MM.1S (cell line): ENCODE data around the gene LMX1B.

Experiments used
- DNase-seq: peaks from one replicate; pipeline ENCODE4 v3.0.0-alpha.2; 2015
- H2AFZ ChIP-seq: fragments of 300-600 bp; sonication (generic); 2 replicates; pipeline ENCODE4 v1.6.0; 2016; ENCODE audit warnings: antibody characterized with exemption, low read length
- H3F3A ChIP-seq: fragments of 300-600 bp; sonication (generic); 2 replicates; pipeline ENCODE4 v1.6.1; 2016; ENCODE audit warnings: mild to moderate bottlenecking, antibody characterized with exemption, low read length, moderate library complexity, mixed read lengths; ENCODE audit not compliant: insufficient read depth
- H3K27ac ChIP-seq: fragments of 300-600 bp; sonication (generic); 2 replicates; pipeline ENCODE4 v1.5.1; 2016; ENCODE audit warnings: mild to moderate bottlenecking, low read length
- H3K27me3 ChIP-seq: fragments of 300-600 bp; sonication (generic); replicated peaks from 2 replicates; pipeline ENCODE4 v1.6.0; 2016; ENCODE audit warnings: low read length; ENCODE audit not compliant: insufficient read depth
- H3K36me3 ChIP-seq: fragments of 300-600 bp; sonication (generic); replicated peaks from 2 replicates; pipeline ENCODE4 v1.6.1; 2016; ENCODE audit warnings: mild to moderate bottlenecking, low read length, mixed read lengths; ENCODE audit not compliant: insufficient read depth
- H3K4me1 ChIP-seq: fragments of 300-600 bp; sonication (generic); 2 replicates; pipeline ENCODE4 v1.6.1; 2016; ENCODE audit warnings: low read length, mixed read lengths
- H3K4me2 ChIP-seq: fragments of 300-600 bp; sonication (generic); 2 replicates; pipeline ENCODE4 v1.6.0; 2016; ENCODE audit warnings: low read depth, low read length
- H3K4me3 ChIP-seq: fragments of 300-600 bp; sonication (generic); 2 replicates; pipeline ENCODE4 v1.5.1; 2016; ENCODE audit warnings: low read length, mixed read lengths
- H3K79me2 ChIP-seq: fragments of 300-600 bp; sonication (generic); 2 replicates; pipeline ENCODE4 v1.6.1; 2016; ENCODE audit warnings: mixed run types, low read length, mixed read lengths
- H3K9ac ChIP-seq: fragments of 300-600 bp; sonication (generic); 2 replicates; pipeline ENCODE4 v1.6.1; 2016; ENCODE audit warnings: low read length, mixed read lengths
- H3K9me2 ChIP-seq: fragments of 300-600 bp; sonication (generic); replicated peaks from 2 replicates; pipeline ENCODE4 v1.6.1; 2016; ENCODE audit warnings: mild to moderate bottlenecking, low read length, mixed read lengths; ENCODE audit not compliant: insufficient read depth
- H3K9me3 ChIP-seq: fragments of 300-600 bp; sonication (generic); replicated peaks from 2 replicates; pipeline ENCODE4 v1.6.1; 2016; ENCODE audit warnings: mild to moderate bottlenecking, low read length, mixed read lengths; ENCODE audit not compliant: insufficient read depth
- H4K20me1 ChIP-seq: fragments of 300-600 bp; sonication (generic); 2 replicates; pipeline ENCODE4 v1.6.1; 2016; ENCODE audit warnings: mild to moderate bottlenecking, low read length, moderate library complexity, mixed read lengths; ENCODE audit not compliant: insufficient read depth
- EZH2 ChIP-seq: fragments of 300-600 bp; sonication (generic); optimal IDR thresholded peaks from 2 replicates; pipeline ENCODE3; 2017; ENCODE audit warnings: low read depth, mild to moderate bottlenecking, antibody characterized with exemption, low read length, mixed read lengths
- EZH2phosphoT487 ChIP-seq: fragments of 300-600 bp; sonication (generic); IDR thresholded peaks from 2 replicates; pipeline ENCODE4 v1.6.1; 2018; ENCODE audit warnings: antibody characterized with exemption, low read length
- TF ChIP-seq, protein P1 (sequence below): fragments of 300-600 bp; sonication (generic); IDR thresholded peaks from 2 replicates; pipeline ENCODE4 v1.5.1; 2016; ENCODE audit warnings: antibody characterized with exemption, low read length, mixed read lengths

Gene LMX1B

DNA sequence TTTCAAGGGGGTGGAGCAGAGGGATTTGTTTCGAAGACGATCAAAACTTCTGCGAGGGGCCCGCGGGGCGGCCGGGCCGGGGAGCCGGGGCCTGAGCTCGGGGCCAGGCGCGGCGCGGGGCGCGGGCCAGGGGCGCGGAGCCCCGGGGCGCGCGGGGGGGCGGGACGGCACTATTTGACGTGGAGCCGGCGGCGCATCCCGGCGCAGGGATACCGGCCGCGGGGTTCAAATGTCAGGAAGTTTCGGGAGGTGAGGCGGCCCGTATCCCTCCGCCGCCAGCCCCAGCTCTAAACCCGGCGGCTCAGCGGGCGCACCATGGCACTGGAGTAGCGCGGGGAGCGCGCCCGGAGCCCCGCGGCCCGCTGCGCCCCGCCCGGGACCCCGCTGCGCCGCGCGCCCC lies at the start of gene LMX1B:
Gene LMX1B, plus strand, starts transcription at position 278 of the 400 bp plus-strand sequence. CDS start 522 bp downstream, outside the sequence.
- Histone ChIP-seq H3K36me3 (no peaks in the 10 kb centered on the region), H3K9ac (no peak within 1 kb of the TSS), H3K4me3 (no peak within 1 kb of the TSS), H3K4me2 (no peak within 1 kb of the TSS), H2AFZ (no peak within 1 kb of the TSS), H3F3A (no peaks in the 10 kb centered on the region), H4K20me1 (no peaks in the 10 kb centered on the region), H3K27ac (no peak within 1 kb of the TSS), H3K27me3 (peaks cover 87% of the 10 kb centered on the region), H3K79me2 (no peaks in the 10 kb centered on the region), H3K9me2 (no peaks in the 10 kb centered on the region), H3K9me3 (no peaks in the 10 kb centered on the region), H3K4me1 (no peaks in the 10 kb centered on the region)
- DNase-seq, result no peak
- TF ChIP-seq EZH2phosphoT487 (no peak), EZH2 (no peak)
- TF ChIP-seq, protein P1, sequence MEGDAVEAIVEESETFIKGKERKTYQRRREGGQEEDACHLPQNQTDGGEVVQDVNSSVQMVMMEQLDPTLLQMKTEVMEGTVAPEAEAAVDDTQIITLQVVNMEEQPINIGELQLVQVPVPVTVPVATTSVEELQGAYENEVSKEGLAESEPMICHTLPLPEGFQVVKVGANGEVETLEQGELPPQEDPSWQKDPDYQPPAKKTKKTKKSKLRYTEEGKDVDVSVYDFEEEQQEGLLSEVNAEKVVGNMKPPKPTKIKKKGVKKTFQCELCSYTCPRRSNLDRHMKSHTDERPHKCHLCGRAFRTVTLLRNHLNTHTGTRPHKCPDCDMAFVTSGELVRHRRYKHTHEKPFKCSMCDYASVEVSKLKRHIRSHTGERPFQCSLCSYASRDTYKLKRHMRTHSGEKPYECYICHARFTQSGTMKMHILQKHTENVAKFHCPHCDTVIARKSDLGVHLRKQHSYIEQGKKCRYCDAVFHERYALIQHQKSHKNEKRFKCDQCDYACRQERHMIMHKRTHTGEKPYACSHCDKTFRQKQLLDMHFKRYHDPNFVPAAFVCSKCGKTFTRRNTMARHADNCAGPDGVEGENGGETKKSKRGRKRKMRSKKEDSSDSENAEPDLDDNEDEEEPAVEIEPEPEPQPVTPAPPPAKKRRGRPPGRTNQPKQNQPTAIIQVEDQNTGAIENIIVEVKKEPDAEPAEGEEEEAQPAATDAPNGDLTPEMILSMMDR, result no peak

DNA sequence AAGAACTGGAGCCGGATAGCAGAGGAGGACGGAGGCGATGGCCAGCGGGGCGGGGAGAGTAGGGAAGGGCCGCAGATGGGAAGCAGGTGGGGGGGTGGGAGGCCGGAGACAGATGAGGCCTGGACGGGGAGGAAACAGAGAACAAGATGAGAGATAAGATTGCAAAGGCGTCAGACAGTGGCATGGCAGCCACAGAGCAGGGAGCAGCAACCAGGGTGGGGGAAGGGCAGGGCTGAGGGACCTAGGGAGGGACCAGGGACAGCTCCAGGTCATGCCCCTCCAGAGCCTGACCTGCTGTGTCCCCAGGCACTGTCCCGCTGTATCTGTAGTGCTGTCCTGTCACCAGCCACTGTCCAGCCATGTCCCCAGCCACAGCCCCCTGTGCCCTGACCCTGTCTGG lies 49.6 kb upstream of the LMX1B start:
- Histone ChIP-seq H3K27me3 (peaks cover 77% of the 10 kb centered on the region), H3K9me3 (no peaks in the 10 kb centered on the region), H3K4me2 (no peak overlapping the region), H3K4me3 (no peak overlapping the region), H3K79me2 (no peaks in the 10 kb centered on the region), H4K20me1 (no peaks in the 10 kb centered on the region), H3K27ac (no peak overlapping the region), H3K4me1 (peaks cover 8% of the 10 kb centered on the region; the same call in 1 of the 2 replicates), H3F3A (no peaks in the 10 kb centered on the region), H2AFZ (no peak overlapping the region), H3K36me3 (no peaks in the 10 kb centered on the region), H3K9ac (no peak overlapping the region), H3K9me2 (no peaks in the 10 kb centered on the region)
- TF ChIP-seq, protein P1, result no peak
- no peak for TF ChIP-seq EZH2phosphoT487
- no peak for TF ChIP-seq EZH2
- DNase-seq, result no peak

DNA sequence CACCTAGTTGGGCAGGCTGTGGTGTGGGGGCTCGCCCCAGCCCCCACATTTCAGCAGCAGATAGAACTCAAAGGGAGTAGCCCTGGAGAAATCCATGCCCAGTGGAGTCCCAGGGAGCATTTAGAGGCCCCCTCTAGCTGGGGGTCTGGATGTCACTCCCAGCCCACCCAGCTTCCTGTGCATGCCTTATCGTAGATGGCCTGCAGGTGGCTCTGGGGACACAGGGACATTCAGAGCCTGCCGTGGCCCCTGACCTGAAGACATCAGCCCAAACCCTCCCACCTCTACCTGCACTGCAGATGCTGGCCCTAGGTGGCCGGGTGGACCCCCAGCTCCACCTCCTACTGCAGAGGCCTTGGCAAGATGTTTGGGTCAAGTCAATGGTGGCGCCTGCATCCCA lies 49.0 kb upstream of the LMX1B start:
- DNase-seq, result no peak
- TF ChIP-seq, protein P1, result peak; percentile 20; the same call in 1 of the 2 replicates
- TF ChIP-seq EZH2phosphoT487, result no peak
- no peak for TF ChIP-seq EZH2
- Histone ChIP-seq H2AFZ (no peak overlapping the region), H3K9ac (no peak overlapping the region), H4K20me1 (no peaks in the 10 kb centered on the region), H3K4me2 (no peak overlapping the region), H3K9me3 (no peaks in the 10 kb centered on the region), H3K4me1 (peaks cover 8% of the 10 kb centered on the region; the same call in 1 of the 2 replicates), H3K79me2 (no peaks in the 10 kb centered on the region), H3K4me3 (no peak overlapping the region), H3F3A (no peaks in the 10 kb centered on the region), H3K36me3 (no peaks in the 10 kb centered on the region), H3K9me2 (no peaks in the 10 kb centered on the region), H3K27me3 (peaks cover 71% of the 10 kb centered on the region), H3K27ac (no peak overlapping the region)
